NCI-H128 (cell line): ENCODE measurements around the gene COPS4.
"Not testable (repeated sequence)": the region's sequence is repeated elsewhere in the genome, so short reads cannot be mapped to it uniquely, and the experiment has no call there.

ENCODE experiments used
- DNase-seq: peaks from one replicate; lab custom pipeline; 2025; ENCODE audit not compliant: unreplicated experiment; lab: John Stamatoyannopoulos, UW

Gene COPS4

GRCh38 chr4:83034630-83035494 lies at the start of gene COPS4:
TSS of gene COPS4 (plus strand) at chr4:83035183. CDS start at chr4:83035225, 42 bp downstream.
- peak; percentile 97 for DNase-seq

- not testable (repeated sequence) for DNase-seq
Observed at GRCh38 chr4:82987519-82987918, 47.5 kb upstream of the COPS4 start.

- DNase-seq, result no peak
Observed at GRCh38 chr4:82988323-82988832, 46.6 kb upstream of the COPS4 start.

GRCh38 chr4:82989575-82990429 lies 45.2 kb upstream of the COPS4 start:
- no peak for DNase-seq

- DNase-seq, result no peak
Observed at GRCh38 chr4:82994834-82995233, 40.1 kb upstream of the COPS4 start.

- DNase-seq, result peak; percentile 29
Observed at GRCh38 chr4:82998898-82999297, 36.1 kb upstream of the COPS4 start.

- no peak for DNase-seq
Observed at GRCh38 chr4:83002329-83002728, 32.7 kb upstream of the COPS4 start.

GRCh38 chr4:83003044-83003791 lies 31.8 kb upstream of the COPS4 start:
- DNase-seq, result not testable (repeated sequence)

GRCh38 chr4:83009529-83009928 lies 25.5 kb upstream of the COPS4 start:
- no peak for DNase-seq

GRCh38 chr4:83010111-83010521 lies 24.9 kb upstream of the COPS4 start:
- DNase-seq, result no peak

GRCh38 chr4:83010522-83011318 lies 24.3 kb upstream of the COPS4 start, which contains the start of gene LIN54:
TSS of gene LIN54 (minus strand) at chr4:83010823. CDS start at chr4:82984844, 25,979 bp downstream.
- DNase-seq, result no peak

- no peak for DNase-seq
Observed at GRCh38 chr4:83011689-83012199, 23.2 kb upstream of the COPS4 start.

- DNase-seq, result no peak
Observed at GRCh38 chr4:83012200-83012686, 22.7 kb upstream of the COPS4 start.

- DNase-seq, result peak; percentile 92
Observed at GRCh38 chr4:83012687-83013419, 22.1 kb upstream of the COPS4 start.

GRCh38 chr4:83013420-83013867 lies 21.5 kb upstream of the COPS4 start:
- no peak for DNase-seq

- no peak for DNase-seq
Observed at GRCh38 chr4:83013902-83014301, 21.1 kb upstream of the COPS4 start.

GRCh38 chr4:83019794-83020494 lies 15.0 kb upstream of the COPS4 start:
- DNase-seq, result no peak

- no peak for DNase-seq
Observed at GRCh38 chr4:83022724-83023450, 12.1 kb upstream of the COPS4 start.
